IPS-NIHi7 (cell line): ENCODE measurements around the gene CAMTA1.

Source experiments
- DNase-seq: peaks from one replicate; pipeline ENCODE4 v3.0.0; 2012; ENCODE audit warnings: mixed read lengths; ENCODE audit errors: extremely low spot score

CAMTA1 gene

DNA sequence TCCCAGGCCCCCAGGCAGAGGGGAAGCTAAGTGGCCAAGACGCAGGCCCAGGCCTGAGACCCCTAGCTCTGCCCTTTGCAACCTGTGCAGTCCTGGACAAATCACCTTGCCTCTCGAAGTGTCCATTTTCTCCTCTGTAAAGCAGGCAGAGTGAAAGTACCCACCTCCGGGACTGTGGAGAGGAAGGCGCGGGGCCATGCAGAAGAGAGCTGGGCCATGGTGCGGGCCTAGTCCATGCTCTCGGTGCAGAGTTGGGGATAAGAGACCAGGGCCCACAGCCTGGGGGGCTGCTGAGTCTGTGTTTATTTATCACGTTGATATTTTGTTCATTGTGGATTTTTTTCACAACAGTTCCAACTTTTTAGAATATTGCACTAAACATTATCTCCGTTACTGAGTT, 825.7 kb downstream of the CAMTA1 start:
- DNase-seq, result no peak

DNA sequence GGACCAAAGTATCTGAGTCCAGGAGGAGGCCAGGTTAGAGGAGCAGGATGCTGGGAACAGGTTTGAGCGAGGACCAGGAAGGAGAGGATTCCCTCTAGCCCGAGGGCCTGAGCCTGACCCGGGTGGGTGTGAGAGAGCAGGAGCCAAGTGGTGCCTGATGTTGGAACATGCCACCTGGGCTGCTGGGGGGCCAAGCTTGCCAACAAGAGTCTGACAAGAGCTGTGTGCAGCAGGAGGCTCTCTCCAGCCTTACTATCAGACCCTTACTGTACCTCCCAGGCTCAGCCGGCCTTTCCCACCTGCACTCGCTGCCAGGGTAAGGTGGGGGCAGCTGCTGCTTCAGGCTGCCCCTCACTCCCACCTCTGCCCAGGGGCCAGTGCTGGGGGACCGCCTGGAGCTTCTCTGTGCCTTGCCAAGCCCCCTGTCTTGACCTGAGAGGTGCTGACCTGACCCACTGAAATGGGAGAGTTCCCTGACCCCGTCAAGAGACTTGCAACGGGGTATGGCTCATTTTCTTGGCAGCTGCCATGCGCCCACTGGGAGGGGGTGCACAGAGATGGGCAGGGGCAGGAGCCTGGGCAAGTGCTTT, 826.3 kb downstream of the CAMTA1 start:
- no peak for DNase-seq

- DNase-seq, result no peak
Observed at GRCh38 chr1:7613106-7613850, 828.0 kb downstream of the CAMTA1 start.

DNA sequence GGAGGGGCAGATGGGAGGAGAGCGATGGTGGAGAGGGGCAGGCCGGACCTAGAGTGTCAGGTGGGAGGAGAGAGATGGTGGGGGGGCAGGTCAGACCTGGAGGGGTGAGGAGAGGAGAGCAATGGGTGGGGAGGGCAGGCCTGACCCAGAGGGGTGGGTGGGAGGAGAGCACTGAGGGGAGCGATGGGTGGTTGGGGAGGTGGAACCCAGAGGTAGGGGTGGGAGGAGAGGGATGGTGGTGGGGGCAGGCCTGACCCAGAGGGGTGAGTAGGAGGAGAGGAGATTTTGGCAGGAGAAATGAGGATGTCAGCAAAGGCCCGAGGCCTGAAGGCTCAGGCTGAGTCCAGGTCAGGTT, 828.6 kb downstream of the CAMTA1 start:
- no peak for DNase-seq

DNA sequence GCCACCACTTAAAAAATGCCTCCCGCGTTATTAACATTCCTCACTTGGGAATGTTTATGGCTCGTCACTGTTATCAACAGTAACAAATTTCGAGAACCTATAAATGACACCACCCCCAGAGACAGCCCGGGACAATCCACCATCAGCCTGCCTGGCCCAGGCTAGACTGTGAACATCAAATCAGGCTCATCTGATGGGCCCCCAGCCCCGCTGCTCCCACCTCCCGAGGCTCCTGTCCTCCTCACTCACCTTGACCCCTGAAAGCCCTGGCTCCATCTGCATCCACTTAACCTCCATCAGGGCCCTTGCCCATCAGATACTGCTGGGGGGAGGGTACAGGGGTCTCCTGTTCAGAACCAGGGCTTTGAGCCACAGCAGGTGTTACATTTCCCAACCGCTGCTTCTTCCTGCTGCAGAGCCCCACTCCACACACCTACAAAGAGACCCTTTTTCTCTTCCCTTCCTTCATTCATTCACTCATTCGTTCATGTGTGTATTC, 829.4 kb downstream of the CAMTA1 start:
- DNase-seq, result no peak

DNA sequence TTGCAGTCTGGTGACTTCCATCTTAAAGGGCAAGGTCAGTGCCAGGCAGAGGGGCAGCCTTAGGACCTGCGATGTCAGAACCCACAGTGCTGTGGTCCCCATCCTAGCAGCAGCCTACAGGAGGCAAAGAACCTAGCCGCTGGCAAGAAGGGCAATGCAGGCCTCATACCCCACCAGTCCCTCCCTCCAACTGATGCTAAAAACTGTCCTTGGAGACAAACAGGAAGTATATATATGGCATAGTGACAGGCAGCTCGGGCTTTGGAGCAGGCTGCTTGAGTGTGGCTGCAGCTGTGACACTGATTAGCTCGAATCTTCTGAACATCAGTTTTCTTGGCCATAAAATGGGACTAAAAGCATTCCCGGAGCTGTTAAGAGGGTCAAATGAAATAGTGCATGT, 829.9 kb downstream of the CAMTA1 start:
- no peak for DNase-seq

DNA sequence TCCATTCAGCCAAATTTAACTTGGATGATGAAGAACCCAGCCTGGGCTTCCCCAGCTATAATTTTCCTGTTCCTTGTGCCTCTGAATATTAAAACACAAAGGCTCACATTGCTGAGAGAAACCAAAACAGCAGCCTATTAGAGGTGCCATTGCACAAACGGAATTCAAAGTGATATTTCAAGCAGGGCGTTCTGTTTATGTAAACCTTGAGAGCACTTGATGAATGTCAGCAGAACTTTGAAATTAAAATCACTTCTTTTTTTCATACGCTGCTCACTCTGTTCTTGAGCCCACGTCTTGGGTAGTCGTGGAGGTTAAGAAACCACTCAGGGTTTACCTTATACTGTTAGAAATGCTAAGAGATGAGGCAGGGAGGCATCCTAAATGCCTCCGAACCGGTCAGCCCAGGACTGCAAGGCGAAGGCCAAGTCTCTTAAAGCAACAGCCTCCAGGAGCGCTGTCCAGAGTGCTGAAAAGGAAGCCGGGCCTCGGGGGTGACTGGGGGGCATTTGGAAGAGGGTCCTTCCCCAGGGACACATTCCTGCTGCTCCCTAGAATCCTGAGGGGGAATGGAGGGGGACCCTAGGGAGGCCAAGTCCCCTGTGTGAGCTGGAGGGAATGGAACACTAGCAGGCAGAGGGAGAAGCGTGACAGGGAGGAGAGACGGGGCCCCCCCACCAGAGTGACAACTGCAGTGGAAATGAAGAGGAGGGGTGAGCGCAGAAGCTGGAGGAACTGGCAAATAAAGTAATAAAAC, 831.0 kb downstream of the CAMTA1 start:
- peak; percentile 90 for DNase-seq

- no peak for DNase-seq
Observed at GRCh38 chr1:7616953-7617352, 831.7 kb downstream of the CAMTA1 start.

DNA sequence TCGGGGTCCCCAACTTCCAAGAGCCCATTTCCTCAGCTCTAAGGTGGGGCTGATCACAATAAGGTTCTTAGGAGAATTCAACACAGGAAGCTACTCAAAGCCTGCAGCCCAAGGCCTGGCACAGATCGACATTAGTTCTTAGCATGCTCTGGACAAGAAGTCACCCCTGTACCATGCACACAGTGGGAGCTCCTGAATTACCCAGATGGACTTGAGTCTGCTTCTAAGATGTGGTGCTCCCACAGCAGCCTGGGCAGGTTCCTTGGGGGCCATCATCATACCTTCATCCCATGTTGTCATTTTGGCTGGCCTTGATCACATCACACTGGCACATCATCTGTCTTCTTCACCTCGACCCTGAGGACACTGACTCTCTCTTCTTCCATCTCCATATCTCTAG, 832.6 kb downstream of the CAMTA1 start:
- DNase-seq, result no peak

GRCh38 chr1:7620196-7620595, 834.9 kb downstream of the CAMTA1 start:
- DNase-seq, result no peak

- DNase-seq, result peak; percentile 37
Observed at GRCh38 chr1:7621334-7622219, 836.3 kb downstream of the CAMTA1 start.

GRCh38 chr1:7623842-7624241, 838.6 kb downstream of the CAMTA1 start:
- no peak for DNase-seq

DNA sequence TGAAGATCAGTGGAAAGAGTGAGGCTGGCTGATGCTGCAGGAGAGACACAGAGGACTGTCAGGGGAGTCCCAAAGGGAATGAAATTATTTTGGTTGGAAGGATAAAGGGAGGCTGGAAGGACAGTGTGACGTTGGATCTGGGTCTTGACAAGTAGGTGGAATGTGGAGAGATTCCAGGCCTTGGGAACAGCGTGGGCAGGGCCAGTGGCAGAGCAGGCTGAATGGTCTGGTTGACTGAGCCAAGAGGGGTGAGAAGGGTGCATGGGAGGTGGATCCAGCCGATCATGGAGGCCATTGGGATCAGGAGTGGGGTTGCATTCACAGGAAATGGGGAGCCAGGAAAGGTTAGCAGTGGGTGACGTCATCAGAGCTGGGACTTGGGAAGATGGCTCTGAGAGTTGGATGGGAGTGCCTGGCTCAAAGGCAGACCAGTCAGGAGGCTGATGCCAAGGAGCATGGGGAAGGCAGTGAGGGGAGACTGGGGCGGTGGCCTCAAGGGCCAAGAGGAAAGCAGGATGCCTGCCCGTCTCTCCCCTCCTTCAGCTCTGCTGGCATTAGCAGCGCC, 839.6 kb downstream of the CAMTA1 start:
- DNase-seq, result no peak

DNA sequence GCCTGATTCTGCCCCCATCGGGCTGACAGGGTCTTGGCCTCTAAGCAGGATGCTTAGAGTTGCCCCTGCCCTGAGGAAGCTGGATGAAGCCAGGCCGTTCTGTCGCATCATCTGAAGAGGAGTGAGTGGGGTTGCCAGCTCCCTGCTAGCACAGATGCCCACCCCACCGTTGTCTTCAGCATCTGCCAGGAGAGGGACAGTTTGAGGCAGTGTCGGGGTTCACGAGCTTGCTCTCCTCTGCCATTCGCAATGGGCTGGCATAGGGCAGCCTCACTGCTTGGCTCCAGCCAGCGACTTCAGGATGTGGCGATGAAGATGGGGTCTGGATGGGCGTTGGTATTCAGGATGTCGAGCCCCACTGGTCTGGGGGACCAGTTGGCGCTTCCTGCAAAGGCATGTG, 840.1 kb downstream of the CAMTA1 start:
- DNase-seq, result no peak

DNA sequence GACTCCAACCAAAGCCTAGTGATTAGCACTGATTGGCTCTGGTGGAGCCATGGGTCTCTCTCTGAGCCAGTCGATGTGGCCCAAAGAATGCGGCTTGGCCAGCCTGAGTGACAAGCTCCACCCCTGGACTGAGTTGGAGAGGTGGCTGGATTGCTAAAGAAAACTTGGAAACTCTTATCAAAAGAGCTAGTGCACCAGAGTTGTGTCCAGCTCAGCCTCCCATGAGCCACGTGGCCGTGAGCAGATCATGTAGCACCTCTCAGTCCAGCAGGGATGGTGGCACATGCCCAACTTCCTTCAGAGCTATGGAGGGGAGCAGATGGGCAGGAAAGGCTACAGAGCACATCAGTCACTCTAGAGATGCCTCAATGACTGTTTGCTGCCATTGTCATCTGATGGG, 843.0 kb downstream of the CAMTA1 start:
- DNase-seq, result no peak

- DNase-seq, result no peak
Observed at GRCh38 chr1:7629011-7629410, 843.8 kb downstream of the CAMTA1 start.

DNA sequence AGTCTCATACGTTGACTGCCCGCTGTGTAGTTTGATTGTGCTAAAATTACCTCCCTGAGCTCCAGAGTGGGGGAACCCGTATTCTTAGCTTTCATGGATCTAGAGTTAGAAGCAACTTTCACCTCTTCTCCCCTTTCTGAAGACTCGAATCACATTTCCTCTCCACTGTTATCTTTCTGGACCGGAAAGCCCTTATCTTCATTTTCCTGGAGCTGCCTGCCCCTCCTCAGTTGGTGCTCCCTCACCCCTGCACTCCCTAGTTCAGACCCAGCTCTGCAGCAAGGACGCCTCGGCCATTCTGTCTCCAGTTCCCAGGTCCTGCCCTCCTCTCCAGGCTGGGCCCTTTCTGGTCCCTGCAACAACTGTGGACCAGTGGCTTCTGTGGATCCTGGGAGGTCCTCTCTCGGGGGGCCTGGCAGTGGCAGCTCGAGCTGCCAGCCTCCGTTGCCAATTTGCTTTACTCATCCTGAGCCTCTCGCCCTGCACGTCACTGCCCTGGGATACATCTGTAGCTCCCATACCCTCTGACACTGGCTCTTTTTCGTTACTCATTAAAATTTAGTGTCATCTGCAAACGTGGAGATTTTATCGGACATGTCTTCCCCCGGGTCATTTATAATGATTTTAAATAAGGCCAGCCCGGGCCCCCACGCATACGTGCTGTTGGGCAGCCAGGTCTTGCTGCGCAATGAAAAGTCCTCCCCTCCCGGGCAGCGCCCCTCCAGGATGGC, 844.4 kb downstream of the CAMTA1 start:
- DNase-seq, result no peak

DNA sequence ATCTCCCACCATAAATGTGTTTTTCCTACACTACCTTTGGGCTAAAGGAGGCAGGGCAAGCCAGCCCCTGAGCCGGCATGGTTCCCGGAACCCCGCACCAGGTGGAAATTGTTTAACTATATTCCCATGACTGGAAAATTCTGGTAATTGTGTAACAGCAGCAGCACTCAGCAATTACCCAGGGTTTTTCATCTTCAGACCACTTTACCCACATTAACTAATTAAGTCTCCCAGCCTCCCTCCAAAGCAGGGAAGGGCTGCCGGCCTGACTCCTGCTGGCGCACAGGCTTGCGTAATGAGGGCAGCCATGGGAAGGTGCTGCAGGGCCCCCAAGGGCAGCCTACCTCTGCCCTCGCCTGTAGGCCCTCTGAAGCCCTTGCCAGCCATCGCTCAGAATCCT, 845.1 kb downstream of the CAMTA1 start:
- no peak for DNase-seq

DNA sequence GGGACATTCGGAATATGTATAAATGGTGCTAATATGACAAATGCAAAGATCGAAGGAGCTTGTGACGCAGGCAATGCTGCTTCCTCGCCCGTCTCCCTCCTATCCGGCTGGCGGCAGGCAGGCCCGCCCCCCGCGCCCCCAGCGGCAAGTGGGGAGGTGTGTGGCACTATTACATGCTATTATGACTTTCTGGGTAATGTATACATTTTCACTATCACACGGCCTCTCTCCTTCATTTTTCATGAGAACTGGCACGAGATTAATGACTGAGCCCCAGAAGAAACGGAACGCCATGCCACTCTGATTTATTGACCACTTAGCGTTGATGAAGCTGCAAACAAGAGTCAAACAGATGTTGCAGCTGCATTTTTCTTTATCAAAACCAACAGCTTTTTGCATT, 846.9 kb downstream of the CAMTA1 start:
- no peak for DNase-seq

DNA sequence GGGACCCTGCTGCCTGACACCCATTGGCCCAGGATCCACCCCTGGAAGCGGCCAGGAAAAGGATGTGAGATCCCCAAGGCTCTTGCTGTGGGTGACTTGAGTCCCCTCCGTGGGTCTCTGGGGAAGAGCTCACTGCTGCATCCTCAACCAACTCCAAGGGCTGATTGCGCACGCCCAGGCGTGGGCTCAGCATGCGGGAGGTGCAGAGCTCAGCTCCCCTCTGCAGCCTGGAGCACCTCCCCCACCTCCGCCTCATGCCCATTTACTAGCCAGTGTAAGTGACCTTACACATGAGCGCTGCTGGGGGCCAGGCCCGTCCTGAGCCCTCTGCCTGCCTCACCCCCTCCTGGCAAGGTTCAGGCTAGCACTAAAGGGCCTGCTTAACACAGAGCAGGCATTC, 847.4 kb downstream of the CAMTA1 start:
- DNase-seq, result no peak
